NCI-H2171 treated with DMSO at 0.1 percent for 48 hours (cell line): ENCODE measurements around the gene SWAP70.
"Not testable (repeated sequence)": the region's sequence is repeated elsewhere in the genome, so short reads cannot be mapped to it uniquely, and the experiment has no call there.

Experiments
- DNase-seq: peaks from one replicate; lab custom pipeline; 2025; lab: John Stamatoyannopoulos, UW

Gene SWAP70

DNA sequence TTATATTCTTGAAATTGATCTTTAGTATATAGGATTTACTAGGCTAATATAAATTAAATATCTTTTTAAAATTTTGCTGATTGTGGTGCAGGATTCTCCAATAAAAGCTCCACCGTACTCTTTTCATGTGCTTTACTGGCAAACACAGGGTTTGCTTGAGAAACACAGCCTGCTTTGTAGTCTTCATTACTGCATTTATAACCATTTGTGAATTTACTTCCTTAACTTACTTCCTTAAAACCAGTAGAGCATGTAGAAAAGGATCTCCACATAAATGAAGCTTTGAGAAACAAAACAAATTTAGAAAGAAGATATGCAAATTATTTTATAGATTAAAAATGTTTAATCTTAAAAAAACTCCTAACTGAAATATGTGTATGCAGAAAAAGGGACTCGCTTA, 28.8 kb downstream of the SWAP70 start:
- no peak for DNase-seq

DNA sequence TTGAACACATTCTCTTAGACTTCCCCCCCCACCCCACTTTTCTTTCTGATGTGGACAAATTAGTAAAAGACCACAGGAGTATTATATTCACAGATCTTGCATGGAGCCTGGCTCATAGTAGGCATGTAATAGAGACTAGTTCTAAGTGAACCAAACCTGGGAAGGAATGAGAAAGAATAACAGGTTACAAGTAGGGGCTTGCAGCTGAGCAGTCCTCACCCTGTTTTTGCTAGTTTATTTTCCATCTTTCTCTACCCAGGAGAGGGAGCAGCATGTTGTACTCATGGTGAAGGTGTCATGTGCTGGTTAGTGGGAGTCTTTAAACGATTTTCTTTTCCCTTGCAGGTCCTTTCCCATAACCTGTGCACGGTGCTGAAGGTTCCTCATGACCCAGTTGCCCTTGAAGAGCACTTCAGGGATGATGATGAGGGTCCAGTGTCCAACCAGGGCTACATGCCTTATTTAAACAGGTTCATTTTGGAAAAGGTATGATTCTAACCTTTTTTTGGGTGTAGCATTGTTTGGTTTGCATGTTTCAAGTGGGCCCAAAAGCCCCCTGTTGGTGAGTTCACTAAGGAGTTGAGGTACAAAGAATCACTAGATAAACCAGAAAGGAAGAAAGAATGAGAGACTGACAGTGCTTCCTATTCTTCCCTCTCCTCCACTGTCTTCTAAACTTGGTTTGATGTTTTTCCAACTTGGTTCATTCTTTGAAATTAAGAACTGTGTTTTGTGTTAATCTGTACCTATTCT, 30.1 kb downstream of the SWAP70 start:
- no peak for DNase-seq

DNA sequence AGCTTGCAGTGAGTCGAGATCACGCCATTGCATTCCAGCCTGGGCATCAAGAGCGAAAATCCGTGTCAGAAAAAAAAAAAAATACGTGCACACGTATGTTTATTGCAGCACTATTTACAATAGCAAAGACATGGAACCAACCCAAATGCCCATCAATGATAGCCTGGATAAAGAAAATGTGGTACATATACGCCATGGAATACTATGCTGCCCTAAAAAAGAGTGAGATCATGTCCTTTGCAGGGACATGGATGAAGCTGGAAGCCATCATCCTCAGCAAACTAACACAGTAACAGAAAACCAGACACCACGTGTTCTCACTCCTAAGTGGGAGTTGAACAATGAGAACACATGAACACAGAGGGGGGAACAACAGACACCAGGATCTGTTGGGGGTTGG, 31.4 kb downstream of the SWAP70 start:
- DNase-seq = not testable (repeated sequence)

- no peak for DNase-seq
These were observed 33.9 kb downstream of the SWAP70 start for GRCh38 chr11:9697766-9698165.

- DNase-seq = no peak
These were observed 36.4 kb downstream of the SWAP70 start for GRCh38 chr11:9700105-9700801.

DNA sequence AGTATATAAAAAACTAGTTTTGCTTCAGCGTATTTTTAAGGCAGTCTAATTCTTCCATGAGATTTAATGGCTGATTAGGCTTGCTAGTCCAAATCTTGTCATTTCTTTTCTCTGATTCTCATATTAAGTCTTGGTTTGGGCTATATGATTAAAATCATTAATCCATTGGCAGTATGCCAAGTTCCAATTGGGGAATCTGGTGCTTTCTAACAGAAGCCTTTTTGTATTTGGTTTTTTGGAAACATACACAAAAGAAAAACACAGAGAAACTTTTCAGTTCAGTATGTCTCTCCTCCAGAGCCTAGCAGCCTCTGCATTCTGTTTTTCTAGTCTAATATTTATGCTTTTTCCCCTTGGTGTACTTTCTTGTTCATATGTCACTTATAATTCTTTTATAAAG, 37.9 kb downstream of the SWAP70 start:
- DNase-seq = no peak

DNA sequence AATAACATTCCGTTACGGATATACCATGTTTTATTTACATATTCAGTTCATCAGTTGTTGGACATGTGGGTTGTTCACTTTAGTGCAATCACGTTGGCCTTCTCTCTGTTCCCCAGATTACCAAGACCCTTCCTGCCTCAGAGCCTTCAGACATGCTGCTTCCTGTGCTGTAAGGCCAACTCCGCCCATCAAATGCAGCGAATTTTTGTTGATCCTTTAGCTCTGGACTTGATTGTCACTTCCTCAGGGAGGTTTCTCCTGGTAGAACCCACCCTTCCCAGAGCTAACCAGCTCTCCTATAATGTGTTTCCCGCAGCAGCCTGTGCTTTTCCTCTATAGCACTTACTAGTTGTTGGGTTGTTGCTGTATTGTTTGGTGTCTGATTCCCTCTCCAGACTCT, 39.4 kb downstream of the SWAP70 start:
- no peak for DNase-seq

DNA sequence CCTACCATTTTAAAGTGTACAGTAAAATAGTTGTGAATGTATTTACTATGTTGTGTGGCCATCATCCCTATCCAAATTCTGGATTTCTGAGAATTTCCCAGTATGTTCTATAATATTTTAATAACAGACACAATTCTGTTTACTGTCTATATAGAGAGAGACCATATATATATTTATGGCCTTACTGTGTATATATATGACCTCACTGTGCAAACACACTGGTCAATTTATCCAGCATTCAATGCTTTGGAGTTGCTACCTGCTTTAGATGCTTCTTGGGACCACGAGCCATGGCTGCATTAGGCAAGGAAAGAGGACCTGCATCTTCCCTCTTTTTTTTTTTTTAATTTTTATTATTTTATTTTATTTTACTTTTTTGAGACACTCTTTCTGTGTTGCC, 40.2 kb downstream of the SWAP70 start:
- no peak for DNase-seq

DNA sequence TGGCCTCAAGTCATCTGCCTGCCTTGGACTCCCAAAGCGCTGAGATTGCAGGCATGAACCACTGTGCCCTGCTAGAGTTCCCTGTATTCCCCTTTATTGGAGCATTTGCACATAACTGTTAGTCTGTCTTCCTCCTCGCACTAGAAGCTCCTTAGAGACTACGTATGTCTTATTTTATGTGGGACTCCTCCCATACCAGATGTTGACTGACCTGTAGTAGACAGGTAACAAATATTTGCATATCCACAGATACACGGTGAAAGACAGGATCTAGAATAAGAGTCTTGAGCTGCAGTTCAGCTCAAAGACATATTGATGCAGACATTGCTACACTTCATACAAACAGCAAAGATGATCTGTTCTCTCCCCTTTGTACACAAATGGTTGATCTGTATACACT, 40.7 kb downstream of the SWAP70 start:
- no peak for DNase-seq

- DNase-seq = not testable (repeated sequence)
These were observed 41.5 kb downstream of the SWAP70 start for GRCh38 chr11:9705361-9705760.

GRCh38 chr11:9708544-9708943, 44.7 kb downstream of the SWAP70 start:
- no peak for DNase-seq

GRCh38 chr11:9710223-9710622, 46.3 kb downstream of the SWAP70 start:
- DNase-seq = no peak

GRCh38 chr11:9710852-9711251, 47.0 kb downstream of the SWAP70 start:
- no peak for DNase-seq

DNA sequence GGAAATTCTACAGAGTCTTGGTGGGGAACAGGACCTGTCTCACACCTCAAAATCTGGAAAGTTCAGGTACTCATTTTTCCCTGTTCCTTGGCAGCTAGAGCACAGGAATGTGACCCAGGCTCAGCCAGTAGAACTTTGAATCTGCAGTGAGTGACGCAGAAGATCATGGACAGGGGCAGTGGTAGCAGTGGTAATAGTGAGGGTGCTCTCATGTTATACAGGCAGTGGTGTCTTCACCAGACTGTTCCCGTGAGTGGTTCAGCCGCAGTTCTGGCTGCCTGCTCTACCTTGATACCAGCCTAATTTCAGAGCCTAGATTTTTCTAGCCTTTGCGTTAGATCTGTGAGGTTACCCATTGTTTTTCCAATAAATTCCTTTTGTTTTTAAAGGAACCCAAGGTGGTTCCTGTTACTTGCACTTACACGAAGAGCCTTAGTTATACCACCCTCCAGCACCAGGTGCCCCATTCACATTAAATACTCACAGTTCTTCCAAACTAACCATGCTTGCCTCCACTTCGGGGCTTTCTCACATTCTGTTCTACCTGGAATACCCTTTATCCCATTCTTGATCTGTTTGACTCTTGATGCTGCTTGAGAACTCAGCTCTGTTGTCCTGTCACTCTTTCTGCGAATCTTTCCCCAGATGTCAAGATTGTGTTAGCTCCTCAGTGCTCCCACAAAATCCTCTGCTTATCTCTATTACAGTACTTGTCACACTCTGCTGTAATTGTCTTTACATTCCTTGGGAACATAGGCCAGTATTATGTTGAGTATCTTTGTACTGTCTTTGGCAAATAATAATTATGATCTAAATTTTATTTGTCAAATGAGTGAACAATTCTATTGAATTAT, 47.8 kb downstream of the SWAP70 start:
- DNase-seq = no peak

GRCh38 chr11:9714272-9714940, 50.5 kb downstream of the SWAP70 start:
- no peak for DNase-seq

GRCh38 chr11:9716275-9717039, 52.6 kb downstream of the SWAP70 start:
- DNase-seq = no peak

- DNase-seq = no peak
These were observed 53.1 kb downstream of the SWAP70 start for GRCh38 chr11:9717040-9717357.

DNA sequence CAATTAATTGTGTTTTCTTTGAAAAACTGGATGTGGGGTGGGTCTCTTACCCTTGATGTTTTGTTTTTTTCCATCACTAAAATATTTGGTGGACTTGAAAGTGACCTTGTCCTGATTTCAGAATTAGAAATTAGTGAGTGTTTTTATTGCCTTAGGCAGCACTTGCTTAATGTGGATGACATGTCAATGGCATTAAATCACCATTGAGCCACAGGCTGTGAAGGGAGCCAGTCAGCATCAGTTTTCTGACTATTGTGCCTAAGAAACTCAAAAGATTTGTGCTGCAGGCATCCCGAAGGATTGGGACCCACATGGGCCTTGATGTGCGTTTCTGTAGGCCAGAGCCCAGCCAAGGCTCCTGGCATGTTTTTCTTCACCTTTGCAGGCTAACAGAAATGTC, 53.8 kb downstream of the SWAP70 start:
- DNase-seq = no peak

- DNase-seq = no peak
These were observed 54.3 kb downstream of the SWAP70 start for GRCh38 chr11:9718147-9718546.

- DNase-seq = no peak
These were observed 55.9 kb downstream of the SWAP70 start for GRCh38 chr11:9719566-9720289.

- no peak for DNase-seq
These were observed 56.4 kb downstream of the SWAP70 start for GRCh38 chr11:9720290-9720630.
